Measurements from ENCODE around the gene CASP4.

DNA sequence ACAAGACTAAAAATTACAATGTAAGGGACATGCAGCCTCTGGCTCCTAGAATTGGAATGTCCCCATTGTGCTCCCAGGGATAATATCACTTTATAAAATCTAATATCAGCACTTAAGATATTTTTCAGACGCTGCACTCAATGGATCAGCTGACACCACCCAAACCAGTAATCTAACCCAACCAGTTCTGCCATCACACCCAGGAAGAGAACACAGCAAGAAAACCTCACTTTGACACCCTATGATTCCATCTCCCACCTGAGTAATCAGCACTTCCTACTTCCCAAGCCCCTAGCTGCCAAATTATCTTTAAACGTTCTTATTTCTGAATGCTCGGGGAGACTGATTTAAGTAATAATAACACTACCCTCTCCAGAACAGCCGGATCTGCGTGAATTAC lies 2.6 kb downstream of the CASP4 start:
- TF ChIP-seq, protein P1, sequence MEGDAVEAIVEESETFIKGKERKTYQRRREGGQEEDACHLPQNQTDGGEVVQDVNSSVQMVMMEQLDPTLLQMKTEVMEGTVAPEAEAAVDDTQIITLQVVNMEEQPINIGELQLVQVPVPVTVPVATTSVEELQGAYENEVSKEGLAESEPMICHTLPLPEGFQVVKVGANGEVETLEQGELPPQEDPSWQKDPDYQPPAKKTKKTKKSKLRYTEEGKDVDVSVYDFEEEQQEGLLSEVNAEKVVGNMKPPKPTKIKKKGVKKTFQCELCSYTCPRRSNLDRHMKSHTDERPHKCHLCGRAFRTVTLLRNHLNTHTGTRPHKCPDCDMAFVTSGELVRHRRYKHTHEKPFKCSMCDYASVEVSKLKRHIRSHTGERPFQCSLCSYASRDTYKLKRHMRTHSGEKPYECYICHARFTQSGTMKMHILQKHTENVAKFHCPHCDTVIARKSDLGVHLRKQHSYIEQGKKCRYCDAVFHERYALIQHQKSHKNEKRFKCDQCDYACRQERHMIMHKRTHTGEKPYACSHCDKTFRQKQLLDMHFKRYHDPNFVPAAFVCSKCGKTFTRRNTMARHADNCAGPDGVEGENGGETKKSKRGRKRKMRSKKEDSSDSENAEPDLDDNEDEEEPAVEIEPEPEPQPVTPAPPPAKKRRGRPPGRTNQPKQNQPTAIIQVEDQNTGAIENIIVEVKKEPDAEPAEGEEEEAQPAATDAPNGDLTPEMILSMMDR (IDR thresholded peaks at IDR 0.05), result no peak
- TF ChIP-seq POLR2AphosphoS5 (IDR thresholded peaks at IDR 0.05) (no peak), POLR2A (IDR thresholded peaks at IDR 0.05) (no peak)
